Heart right ventricle (tissue), 16 donors: Measurements from ENCODE around the gene CTPS2. TPM values are rescaled to one million over a fixed set of nuclear protein-coding genes. Genes with fewer than 3 reads are reported as not detected.
"Not testable (repeated sequence)": the region's sequence is repeated elsewhere in the genome, so short reads cannot be mapped to it uniquely, and the experiment has no call there.

Source experiments
- ATAC-seq, 8 donors: fragments of 200-7000 bp; cut with Tn5 transposase; one replicate each; pipeline ENCODE4 v1.9.1; 2020; ENCODE audit warnings: mild to moderate bottlenecking in 8 of 8, moderate library complexity in 8 of 8, moderate number of reproducible peaks in 1 of 8
- DNase-seq, 2 donors: peaks; one replicate each; pipeline ENCODE4 v3.0.0-alpha.2; 2020
- H3K27ac ChIP-seq, 10 donors: fragments of 200-600 bp; sonication (generic) in 2 of 10; one replicate each; pipeline versions ENCODE4 v1.5.0 to v1.8.0; 2020 to 2022; ENCODE audit warnings: mild to moderate bottlenecking in 3 of 10
- H3K27me3 ChIP-seq, 7 donors: fragments of 200-600 bp; one replicate each; pipeline ENCODE4 v1.8.0; 2021 to 2022; ENCODE audit warnings: mild to moderate bottlenecking in 2 of 7
- H3K36me3 ChIP-seq, 9 donors: fragments of 200-600 bp; sonication (generic) in 1 of 9; one replicate each; pipeline versions ENCODE4 v1.5.0 to v1.8.0; 2020 to 2022; ENCODE audit warnings: mild to moderate bottlenecking in 2 of 9
- H3K4me1 ChIP-seq, 9 donors: fragments of 200-600 bp; sonication (generic) in 1 of 9; one replicate each; pipeline versions ENCODE4 v1.5.0 to v1.8.0; 2020 to 2022; ENCODE audit warnings: mild to moderate bottlenecking in 4 of 9
- H3K4me3 ChIP-seq, 10 donors: fragments of 200-600 bp; sonication (generic) in 2 of 10; one replicate each; pipeline versions ENCODE4 v1.5.0 to v1.8.0; 2020 to 2022; ENCODE audit warnings: mild to moderate bottlenecking in 7 of 10, moderate library complexity in 2 of 10
- H3K9me3 ChIP-seq, 11 donors: fragments of 200-600 bp in 10 of 11; sonication (generic) in 2 of 11; one replicate each; pipeline versions ENCODE4 v1.5.0 to v1.8.0; 2013 to 2022; ENCODE audit warnings: mild to moderate bottlenecking in 2 of 11, control low read depth in 1 of 11, moderate library complexity in 1 of 11
- CTCF ChIP-seq, 9 donors: fragments of 200-600 bp; sonication (generic) in 2 of 9; IDR thresholded peaks; one replicate each; pipeline versions ENCODE4 v1.5.0 to v1.8.0; 2021 to 2022; ENCODE audit warnings: antibody characterized with exemption in 9 of 9, mild to moderate bottlenecking in 5 of 9, moderate library complexity in 1 of 9
- whole genome bisulfite sequencing, 2 donors: extraction: QIAGEN DNeasy Blood & Tissue Kit; methylation state at CpG; one replicate each; pipeline ENCODE4 v1.1.7; 2013; ENCODE audit warnings: inconsistent platforms in 1 of 2; 5-methylcytosine and 5-hydroxymethylcytosine counted together
- intact Hi-C, 10 donors: fragments of 100-400 bp; cut with DNase I; formaldehyde crosslinking; loops; one replicate each; pipeline versions ENCODE4 v1.11.1 to v1.14.2; 2022
- long read RNA-seq, 3 donors: library from polyadenylated mRNA; unstranded; transcript quantifications; one replicate each; pipeline ENCODE4 v2.0.0, GENCODE V29; 2020 to 2021
- polyA plus RNA-seq, 2 donors: library from polyadenylated mRNA; stranded (reverse); fragments of 200-250 nt; gene quantifications; one replicate each; pipeline ENCODE4 v1.2.3, GENCODE V29; 2013
- total RNA-seq, 10 donors: library from RNA; stranded (reverse); fragmentation: NEBNext Ultra II Directional in 3 of 10; extraction: Animal tissue kit (Norgen Biotek cat#: 25700) in 3 of 10; gene quantifications; one replicate each; pipeline versions ENCODE4 v1.2.1 to v1.2.4, GENCODE V29; 2021 to 2023
- donor health status: Arrhythmogenic right ventricular cardiomyopathy.
- donor health status: ischemic (EF 13 %, LVEDD 7.1; RV severe dilation, severe dysfunction).
- donor health status: healthy with polysubstance abuse.
- donor health status: DM: no; HTN: yes; CAD: no.
- donor health status: DM: no; HTN: no; CAD: no.
- donor health status: ischemic (EF 25% LVEDD 6.9; RV normal size, moderate dysfunction).
- donor health status: ischemic (EF 25% LVEDD 5.7; RV mildly dilated, moderate dysfunction).
- donor health status: healthy.
- donor health status: DM: yes; HTN: yes; CAD: no.
- donor health status: Ischemic cardiomyopathy.
- donor health status: ischemic (EF 35%, LVEDD 5.7; RV mildly dilated, moderate dysfunction).
- donor health status: nonischemic (EF 11% LVEDD 7.7; RV severe dilation, severe dysfunction).
- donor health status: DM: yes; HTN: yes; CAD: no.
- donor health status: PGD.
- donor health status: ischemic (EF 29% LVEDD 5.4; RV normal size, mild dysfunction).
- donor health status: nonischemic (EF 23%, LVEDD 6.1; RV moderate dilation, normal function).

Gene CTPS2
- total RNA-seq, result 1 to 10 TPM; 4.3 to 6.8 (median 5.2) TPM
- 10 to 100 TPM in 1 of 2 donors, 1 to 10 TPM in 1; 2.7 to 15.8 TPM for polyA plus RNA-seq
- long read RNA-seq, donor 1, partial matches to known transcripts, result 0 of 4 reads
- long read RNA-seq, donor 1, other reads (novel, unspliced or antisense), result 2 of 4 reads
- long read RNA-seq, donor 2, partial matches to known transcripts, result 0 of 6 reads
- long read RNA-seq, donor 2, other reads (novel, unspliced or antisense), result 1 of 6 reads
- long read RNA-seq, donor 3, partial matches to known transcripts, result 1 of 7 reads
- long read RNA-seq, donor 3, other reads (novel, unspliced or antisense), result 4 of 7 reads

DNA sequence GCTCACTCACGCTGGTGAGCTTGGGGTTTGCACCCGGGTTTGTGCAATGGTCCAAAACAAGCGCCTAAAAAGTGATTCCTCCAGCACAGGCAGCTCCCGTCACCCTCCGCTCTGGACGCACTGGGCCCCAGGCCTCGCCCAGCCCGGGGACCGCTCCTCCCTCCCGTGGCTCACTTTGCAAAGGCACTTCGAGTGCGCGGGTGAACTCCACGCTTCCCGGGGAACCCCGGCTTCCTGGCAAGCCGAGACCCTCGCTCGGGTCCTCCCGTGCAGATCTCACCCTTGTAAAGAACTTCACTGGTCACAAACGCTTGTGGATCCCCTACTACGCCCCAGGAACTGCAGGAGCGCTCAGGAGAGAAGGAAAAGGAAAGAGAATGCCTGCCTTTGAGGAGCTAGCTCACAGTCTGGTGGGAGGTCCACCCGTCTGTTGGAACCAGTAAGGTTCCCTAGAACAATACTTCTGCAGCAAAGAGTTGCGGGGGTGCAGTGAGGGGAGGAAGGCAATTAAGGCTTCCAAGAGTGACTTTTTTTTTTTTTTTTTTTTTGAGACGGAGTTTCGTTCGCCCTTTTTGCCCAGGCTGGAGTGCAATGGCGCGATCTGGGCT, at the start of gene CTPS2:
Gene CTPS2, minus strand, starts transcription at position 122 of the 608 bp plus-strand sequence. CDS start 9,767 bp downstream, outside the sequence.
- no peaks in the 10 kb centered on the region for H3K9me3 ChIP-seq
- peak in 2 of 9 donors; percentile 14 to 16 for TF ChIP-seq CTCF (IDR thresholded peaks at IDR 0.05)
- ATAC-seq, result peak; percentile 87 to 95 (median 92)
- peak within 1 kb of the TSS; percentile 61 to 90 (median 82) for H3K27ac ChIP-seq
- peaks cover 0 to under 1% (median 0%) of the 10 kb centered on the region in 9 donors for H3K36me3 ChIP-seq
- 6 to 13% methylated on average over 27 to 30 of the region's 30 CpGs for WGBS, 2 donors
- peak within 1 kb of the TSS; percentile 38 to 86 (median 78) for H3K4me3 ChIP-seq
- DNase-seq, result peak; percentile 40 to 62
- H3K4me1 ChIP-seq, result peaks cover 0 to 10% (median 0%) of the 10 kb centered on the region in 9 donors
- H3K27me3 ChIP-seq, result peaks cover 0 to 60% (median 0%) of the 10 kb centered on the region in 7 donors
- intact Hi-C loops, result loop anchor here in 1 of 10 donors (10.0 kb wide), 1 partner anchor 152 kb away; no protein-coding TSS in a partner anchor

- Histone ChIP-seq H3K27me3 (peaks cover 0 to 15% (median 0%) of the 10 kb centered on the region in 7 donors), H3K36me3 (peaks cover 0 to 51% (median 9%) of the 10 kb centered on the region in 9 donors)
- intact Hi-C loops, H3K4me3 ChIP-seq, ATAC-seq, H3K27ac ChIP-seq, H3K4me1 ChIP-seq, H3K9me3 ChIP-seq, DNase-seq: not testable (repeated sequence)
- 89 to 92% methylated on average over 4 of the region's 4 CpGs for WGBS, 2 donors
Observed at GRCh38 chrX:16761500-16761899, 49.0 kb upstream of the CTPS2 start.

DNA sequence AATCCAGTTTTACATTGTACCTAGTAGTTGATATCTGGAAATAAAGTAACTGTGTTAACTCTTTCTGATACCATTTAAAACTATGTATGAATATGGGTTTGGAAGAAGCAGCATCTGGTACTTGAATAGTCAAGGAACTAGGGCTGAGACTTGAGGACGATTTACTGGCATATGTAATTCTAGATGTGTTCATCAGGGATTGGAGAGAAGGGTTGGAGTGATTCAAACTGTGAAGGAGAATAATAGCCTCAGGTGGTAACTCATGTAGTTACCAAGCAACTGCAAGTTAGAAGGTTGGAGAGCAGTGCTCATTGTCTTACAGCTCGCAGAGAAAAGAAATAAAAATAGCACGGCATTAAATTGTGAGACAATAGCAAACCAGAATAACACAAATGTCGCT, 44.3 kb upstream of the CTPS2 start:
- H3K27me3 ChIP-seq, result no peaks in the 10 kb centered on the region
- 88 to 95% methylated on average over 4 of the region's 4 CpGs for WGBS, 2 donors

DNA sequence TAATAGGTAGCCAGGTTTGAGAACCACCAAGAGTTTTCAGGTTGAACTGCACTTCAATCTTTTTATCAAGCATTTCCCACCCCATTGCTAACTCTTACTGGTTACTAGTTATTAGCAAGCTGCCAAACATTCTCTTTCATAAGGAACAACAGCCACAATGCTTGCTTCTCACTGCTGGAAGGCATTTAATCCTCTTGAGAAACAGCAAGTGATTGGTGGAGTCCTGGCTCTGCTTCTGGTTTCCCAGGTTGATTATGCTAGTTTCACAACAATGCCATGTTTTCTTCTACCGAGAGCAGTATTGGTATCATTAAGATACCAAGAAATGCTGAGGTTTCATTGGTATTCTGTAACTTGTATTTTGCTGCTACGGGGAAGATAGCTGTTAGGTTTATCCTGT, 41.5 kb upstream of the CTPS2 start:
- Histone ChIP-seq H3K27ac (no peak overlapping the region), H3K4me1 (no peaks in the 10 kb centered on the region), H3K9me3 (no peaks in the 10 kb centered on the region), H3K36me3 (peaks cover 0 to 86% (median 12%) of the 10 kb centered on the region in 9 donors), H3K4me3 (no peak overlapping the region), H3K27me3 (no peaks in the 10 kb centered on the region)
- no peak for ATAC-seq
- TF ChIP-seq CTCF (IDR thresholded peaks at IDR 0.05), result no peak
- intact Hi-C loops, result no loop called here
- no peak for DNase-seq
- WGBS, 2 donors, result 95 to 100% methylated on average over 2 of the region's 2 CpGs

More for the DNA sequence above, 44.3 kb upstream of the CTPS2 start:
- H3K36me3 ChIP-seq, result peaks cover 0 to 89% (median 12%) of the 10 kb centered on the region in 9 donors
- H3K9me3 ChIP-seq, result no peaks in the 10 kb centered on the region
- no peaks in the 10 kb centered on the region for H3K4me1 ChIP-seq
- ATAC-seq (no peak), DNase-seq (no peak)
- intact Hi-C loops, result no loop called here
- H3K4me3 ChIP-seq, result no peak overlapping the region
- H3K27ac ChIP-seq, result no peak overlapping the region
- no peak for TF ChIP-seq CTCF (IDR thresholded peaks at IDR 0.05)
